Hepatocyte (in vitro differentiated cells): ENCODE measurements around the gene EIF2B2. TPM values are rescaled to one million over a fixed set of nuclear protein-coding genes. Genes with fewer than 3 reads are reported as not detected.

Experiments used
- DNase-seq: peaks from one replicate; pipeline ENCODE4 v3.0.0-alpha.2; 2016; ENCODE audit warnings: low spot score
- H2AFZ ChIP-seq: fragments of 200-600 bp; sonication (generic); 2 replicates; pipeline ENCODE4 v1.6.0; 2016; ENCODE audit warnings: antibody characterized with exemption, mild to moderate bottlenecking
- H3K27ac ChIP-seq: fragments of 200-600 bp; sonication (generic); 2 replicates; pipeline ENCODE4 v1.5.1; 2016; ENCODE audit warnings: mild to moderate bottlenecking
- H3K27me3 ChIP-seq: fragments of 200-600 bp; sonication (generic); 2 replicates; pipeline ENCODE4 v1.6.1; 2016
- H3K36me3 ChIP-seq: fragments of 200-600 bp; sonication (generic); replicated peaks from 2 replicates; pipeline ENCODE4 v1.5.1; 2016; ENCODE audit warnings: low read depth; ENCODE audit not compliant: insufficient read depth
- H3K4me1 ChIP-seq: fragments of 200-600 bp; sonication (generic); 2 replicates; pipeline ENCODE4 v1.5.1; 2016; ENCODE audit warnings: mild to moderate bottlenecking, moderate library complexity; ENCODE audit not compliant: insufficient read depth
- H3K4me2 ChIP-seq: fragments of 200-600 bp; sonication (generic); 2 replicates; pipeline ENCODE4 v1.6.0; 2016
- H3K4me3 ChIP-seq: fragments of 200-600 bp; sonication (generic); 2 replicates; pipeline ENCODE4 v1.5.1; 2016; ENCODE audit warnings: mild to moderate bottlenecking
- H3K79me2 ChIP-seq: fragments of 200-600 bp; sonication (generic); 2 replicates; pipeline ENCODE4 v1.6.0; 2017; ENCODE audit warnings: mild to moderate bottlenecking
- H3K9me2 ChIP-seq: fragments of 200-600 bp; sonication (generic); replicated peaks from 2 replicates; pipeline ENCODE4 v1.6.0; 2017; ENCODE audit warnings: mild to moderate bottlenecking; ENCODE audit not compliant: insufficient read depth
- H3K9me3 ChIP-seq: fragments of 200-600 bp; sonication (generic); 2 replicates; pipeline ENCODE4 v1.5.1; 2016; ENCODE audit warnings: low read depth, mild to moderate bottlenecking
- H4K20me1 ChIP-seq: fragments of 200-600 bp; sonication (generic); 2 replicates; pipeline ENCODE4 v1.6.0; 2016; ENCODE audit warnings: mild to moderate bottlenecking; ENCODE audit not compliant: insufficient read depth, poor library complexity, severe bottlenecking
- CTCF ChIP-seq: fragments of 200-600 bp; sonication (generic); IDR thresholded peaks from 2 replicates; pipeline ENCODE4 v1.5.1; 2016; ENCODE audit warnings: antibody characterized with exemption, mild to moderate bottlenecking; ENCODE audit not compliant: poor library complexity
- EZH2 ChIP-seq: fragments of 200-600 bp; sonication (generic); IDR thresholded peaks from 2 replicates; pipeline ENCODE4 v1.6.1; 2016; ENCODE audit warnings: antibody characterized with exemption, mild to moderate bottlenecking, borderline replicate concordance
- EZH2phosphoT487 ChIP-seq: fragments of 200-600 bp; sonication (generic); IDR thresholded peaks from one replicate; pipeline ENCODE4 v1.6.1; 2018; ENCODE audit warnings: antibody characterized with exemption, mild to moderate bottlenecking, low read depth, moderate library complexity; ENCODE audit not compliant: unreplicated experiment, severe bottlenecking
- WGBS: methylation state at CpG from one replicate; pipeline ENCODE4 v1.1.6; 2016; ENCODE audit warnings: low lambda C conversion rate; ENCODE audit errors: missing lambda C conversion rate; 5-methylcytosine and 5-hydroxymethylcytosine counted together
- polyA plus RNA-seq: library from polyadenylated mRNA; unstranded; fragments of >200 nt; fragmentation: Nextera tagmentation; extraction: Ambion mirVana; gene quantifications from 2 replicates; pipeline ENCODE4 v1.2.1, GENCODE V29; 2016
- total RNA-seq: library from RNA; depleted of rRNA; stranded (reverse); fragments of >200 nt; gene quantifications from 2 replicates; pipeline ENCODE4 v1.2.3, GENCODE V29; 2014

The EIF2B2 gene
- total RNA-seq (35.7 and 45.2 TPM in 2 replicates), polyA plus RNA-seq (75.6 and 93.2 TPM in 2 replicates)

- TF ChIP-seq EZH2phosphoT487 (no peak), EZH2 (no peak), CTCF (no peak)
- H3K79me2 ChIP-seq = peaks cover 24% of the 10 kb centered on the region
- H3K36me3 ChIP-seq = no peaks in the 10 kb centered on the region
- peak within 1 kb of the TSS; percentile 94 for H3K4me2 ChIP-seq
- no peaks in the 10 kb centered on the region for H3K9me3 ChIP-seq
- no peaks in the 10 kb centered on the region for H3K27me3 ChIP-seq
- WGBS = 2% methylated on average over 66 of the region's 66 CpGs
- peak within 1 kb of the TSS; percentile 60 for H2AFZ ChIP-seq
- no peaks in the 10 kb centered on the region for H4K20me1 ChIP-seq
- peak within 1 kb of the TSS; percentile 80 for H3K27ac ChIP-seq
- no peaks in the 10 kb centered on the region for H3K9me2 ChIP-seq
- peak within 1 kb of the TSS; percentile 54 for H3K4me3 ChIP-seq
- peaks cover 10% of the 10 kb centered on the region for H3K4me1 ChIP-seq
- DNase-seq = peak; percentile 98
Measured at GRCh38 chr14:75002392-75003249, at the start of gene EIF2B2. Gene EIF2B2, plus strand, starts transcription at chr14:75002921. Its CDS starts 70 bp downstream, at chr14:75002991.

GRCh38 chr14:74953686-74954085 lies 49.0 kb upstream of the EIF2B2 start:
- no peak overlapping the region for H2AFZ ChIP-seq
- peaks cover 31% of the 10 kb centered on the region for H3K79me2 ChIP-seq
- TF ChIP-seq CTCF (no peak), EZH2phosphoT487 (no peak), EZH2 (no peak)
- H3K27ac ChIP-seq = peak overlapping the region; percentile 99
- no peaks in the 10 kb centered on the region for H3K9me3 ChIP-seq
- H3K36me3 ChIP-seq = no peaks in the 10 kb centered on the region
- H3K9me2 ChIP-seq = no peaks in the 10 kb centered on the region
- peaks cover 69% of the 10 kb centered on the region for H3K4me1 ChIP-seq
- peak overlapping the region; percentile 41 for H3K4me3 ChIP-seq
- no peak for DNase-seq
- peak overlapping the region; percentile 96 for H3K4me2 ChIP-seq
- no peaks in the 10 kb centered on the region for H4K20me1 ChIP-seq
- WGBS = 82% methylated on average over 5 of the region's 5 CpGs
- H3K27me3 ChIP-seq = no peaks in the 10 kb centered on the region

DNA sequence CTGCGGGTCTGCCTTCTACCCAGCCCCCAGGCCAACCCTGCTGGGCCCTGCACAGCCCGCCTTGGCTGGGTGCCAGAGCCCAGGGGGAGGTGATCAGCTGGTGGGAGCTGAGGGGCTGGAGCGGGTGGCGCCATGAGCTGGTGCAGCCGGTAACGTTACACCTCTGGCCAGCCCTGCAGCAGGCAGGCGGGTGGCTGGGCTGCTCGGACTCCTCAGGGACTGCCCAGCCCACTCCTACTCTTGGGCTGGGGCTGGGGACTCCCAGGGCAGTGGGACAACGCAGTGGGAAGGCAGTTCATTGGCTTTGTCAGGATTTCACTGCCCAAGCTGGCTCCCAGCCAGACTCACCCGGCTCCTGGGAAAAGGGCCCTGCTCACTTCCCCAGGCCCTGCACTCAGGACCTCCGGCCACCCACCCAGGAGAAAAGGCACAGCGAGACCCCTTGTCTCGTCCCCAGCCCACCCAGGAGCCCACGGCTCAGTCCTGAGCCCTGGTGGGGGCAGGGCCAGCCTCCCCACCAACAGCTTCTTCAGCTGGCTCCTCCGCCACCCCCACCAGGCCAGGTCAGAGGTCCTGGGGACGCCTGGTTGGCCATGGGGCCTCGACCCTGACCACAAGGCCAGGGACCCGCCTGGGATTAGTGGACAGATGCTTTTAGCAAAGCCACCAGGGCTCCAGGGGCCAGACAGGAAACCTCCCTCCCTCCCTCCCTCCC lies 48.3 kb upstream of the EIF2B2 start:
- TF ChIP-seq CTCF (no peak), EZH2phosphoT487 (no peak), EZH2 (no peak)
- Histone ChIP-seq H3K27ac (peak overlapping the region; percentile 77), H3K9me2 (no peaks in the 10 kb centered on the region), H4K20me1 (no peaks in the 10 kb centered on the region), H3K4me1 (peaks cover 63% of the 10 kb centered on the region), H3K27me3 (no peaks in the 10 kb centered on the region), H3K36me3 (no peaks in the 10 kb centered on the region), H2AFZ (no peak overlapping the region), H3K4me2 (peak overlapping the region; percentile 96), H3K79me2 (peaks cover 31% of the 10 kb centered on the region), H3K9me3 (no peaks in the 10 kb centered on the region), H3K4me3 (peak overlapping the region; percentile 41)
- WGBS = 37% methylated on average over 15 of the region's 18 CpGs
- peak; percentile 63 for DNase-seq
